ENCODE measurements around the gene NFX1.
A peak's percentile ranks its signal among the peaks of the same experiment; 100 is the strongest.

Gene NFX1

DNA sequence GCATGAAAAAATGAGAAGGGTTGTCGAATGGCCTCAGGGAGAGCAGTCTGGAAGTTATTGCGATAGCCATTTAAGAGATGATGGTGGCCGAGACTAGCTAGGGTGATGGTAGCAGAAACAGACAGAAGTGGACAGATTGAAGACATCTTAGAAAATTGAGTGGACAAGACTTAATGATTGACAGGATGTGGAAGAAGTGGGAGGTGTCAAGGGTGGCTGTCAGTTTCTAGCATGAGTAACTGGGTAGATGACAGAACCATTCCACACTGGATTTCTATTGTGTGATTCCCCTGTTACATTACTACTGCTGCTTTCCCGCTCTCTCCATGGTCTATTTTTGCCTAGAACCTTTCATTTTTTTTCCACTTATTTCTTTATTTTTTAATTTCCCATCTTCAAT is 12.8 kb upstream of the NFX1 start:
- Histone ChIP-seq H3K27ac (ENCODE audit: insufficient read depth in 1 of 2, low read depth in 1 of 2, low read length in 2 of 2, poor library complexity in 1 of 2, severe bottlenecking in 2 of 2) (no peak overlapping the region), H3K9me3 (ENCODE audit: control extremely low read depth in 1 of 5, control insufficient read depth in 4 of 5, insufficient read depth in 2 of 5, low read depth in 1 of 5, low read length in 4 of 5) (no peaks in the 10 kb centered on the region), H3K36me3 (ENCODE audit: control insufficient read depth in 4 of 4, insufficient read depth in 4 of 4, low read length in 3 of 4) (peaks cover 33 to 87% (median 56%) of the 10 kb centered on the region in 4 experiments), H3K27me3 (replicated peaks in 2 of 5; ENCODE audit: control insufficient read depth in 4 of 5, insufficient read depth in 5 of 5, low read length in 4 of 5) (no peaks in the 10 kb centered on the region), H3K4me1 (ENCODE audit: control extremely low read depth in 1 of 4, control insufficient read depth in 4 of 4, insufficient read depth in 4 of 4, low read length in 3 of 4) (no peaks in the 10 kb centered on the region), H3K4me3 (ENCODE audit: control insufficient read depth in 1 of 7, extremely low read depth in 1 of 7, insufficient read depth in 4 of 7, low read depth in 2 of 7, low read length in 6 of 7) (no peak overlapping the region)
- ChIA-PET POLR2A (no interaction called here), CTCF (no interaction called here)
- WGBS (ENCODE audit: insufficient coverage) = 98% methylated on average over 4 of the region's 4 CpGs
- DNase-seq = no peak

DNA sequence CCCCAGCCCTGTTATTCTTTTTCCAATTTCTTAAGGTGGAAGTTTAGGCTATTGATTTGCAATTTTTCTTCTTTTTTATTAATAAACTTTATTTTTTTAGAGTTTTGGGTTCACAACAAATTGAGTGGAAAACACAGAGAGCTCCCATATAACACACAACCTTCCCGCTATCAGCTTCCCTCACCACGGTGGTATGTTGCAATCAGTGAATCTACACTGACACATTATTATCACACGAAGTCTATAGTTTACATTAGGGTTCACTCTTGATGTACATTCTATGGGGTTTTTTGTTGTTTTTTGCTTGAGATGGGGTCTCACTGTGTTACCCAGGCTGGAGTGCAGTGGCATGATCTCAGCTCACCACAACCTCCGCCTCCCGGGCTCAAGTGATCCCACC is 4.8 kb upstream of the NFX1 start:
- POLR2A ChIA-PET = no interaction called here
- 25% methylated on average over 2 of the region's 5 CpGs for WGBS (ENCODE audit: insufficient coverage)
- Histone ChIP-seq H3K4me1 (ENCODE audit: control extremely low read depth in 1 of 4, control insufficient read depth in 4 of 4, insufficient read depth in 4 of 4, low read length in 3 of 4) (peaks cover 0 to 40% (median 30%) of the 10 kb centered on the region in 4 experiments), H3K36me3 (ENCODE audit: control insufficient read depth in 4 of 4, insufficient read depth in 4 of 4, low read length in 3 of 4) (peaks cover 5 to 31% (median 15%) of the 10 kb centered on the region in 4 experiments), H3K4me3 (ENCODE audit: control insufficient read depth in 1 of 7, extremely low read depth in 1 of 7, insufficient read depth in 4 of 7, low read depth in 2 of 7, low read length in 6 of 7) (no peak overlapping the region), H3K27me3 (replicated peaks in 2 of 5; ENCODE audit: control insufficient read depth in 4 of 5, insufficient read depth in 5 of 5, low read length in 4 of 5) (no peaks in the 10 kb centered on the region), H3K9me3 (ENCODE audit: control extremely low read depth in 1 of 5, control insufficient read depth in 4 of 5, insufficient read depth in 2 of 5, low read depth in 1 of 5, low read length in 4 of 5) (no peaks in the 10 kb centered on the region), H3K27ac (ENCODE audit: insufficient read depth in 1 of 2, low read depth in 1 of 2, low read length in 2 of 2, poor library complexity in 1 of 2, severe bottlenecking in 2 of 2) (peak overlapping the region in 1 of 2 experiments; percentile 34)
- no peak for DNase-seq
- CTCF ChIA-PET = interaction anchor here (0.8 to 5.2 kb wide), 6 partner anchors 12 to 212 kb away, joined by 3 to 39 read pairs (median 6); no protein-coding TSS in a partner anchor

DNA sequence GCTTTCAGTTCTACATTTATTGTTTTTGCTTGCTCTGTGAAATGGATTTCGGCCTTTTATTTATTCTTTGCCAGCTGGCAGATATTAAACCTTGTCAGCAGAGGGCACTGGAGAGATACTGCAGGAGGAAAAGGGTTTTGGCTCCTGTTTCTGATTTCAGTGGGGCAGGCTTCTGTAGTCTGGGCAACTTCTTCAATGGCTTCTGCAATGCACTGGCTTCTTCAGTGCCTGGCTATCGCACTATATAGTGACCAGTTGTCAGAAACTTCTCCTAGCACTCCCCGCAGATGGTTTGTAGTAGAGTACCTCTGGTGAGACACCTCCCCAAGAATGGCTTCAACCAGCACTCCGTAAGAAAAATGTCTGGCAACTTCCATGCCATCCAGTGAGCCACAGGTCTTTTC is 3.2 kb upstream of the NFX1 start:
- H3K9me3 ChIP-seq (ENCODE audit: control extremely low read depth in 1 of 5, control insufficient read depth in 4 of 5, insufficient read depth in 2 of 5, low read depth in 1 of 5, low read length in 4 of 5) = no peaks in the 10 kb centered on the region
- no peak overlapping the region for H3K4me3 ChIP-seq (ENCODE audit: control insufficient read depth in 1 of 7, extremely low read depth in 1 of 7, insufficient read depth in 4 of 7, low read depth in 2 of 7, low read length in 6 of 7)
- POLR2A ChIA-PET = interaction anchor here (0.7 to 1.4 kb wide), 3 partner anchors 11 to 34 kb away, joined by 3 to 5 read pairs (median 4); no protein-coding TSS in a partner anchor
- CTCF ChIA-PET = interaction anchor here (0.6 to 5.2 kb wide), 16 partner anchors 11 to 179 kb away, joined by 3 to 39 read pairs (median 4); no protein-coding TSS in a partner anchor
- no peaks in the 10 kb centered on the region for H3K27me3 ChIP-seq (replicated peaks in 2 of 5; ENCODE audit: control insufficient read depth in 4 of 5, insufficient read depth in 5 of 5, low read length in 4 of 5)
- no peak overlapping the region for H3K27ac ChIP-seq (ENCODE audit: insufficient read depth in 1 of 2, low read depth in 1 of 2, low read length in 2 of 2, poor library complexity in 1 of 2, severe bottlenecking in 2 of 2)
- DNase-seq = peak; percentile 73 to 90 (median 87)
- WGBS (ENCODE audit: insufficient coverage) = 68% methylated on average over 4 of the region's 4 CpGs
- peaks cover 3 to 19% (median 11%) of the 10 kb centered on the region in 4 experiments for H3K36me3 ChIP-seq (ENCODE audit: control insufficient read depth in 4 of 4, insufficient read depth in 4 of 4, low read length in 3 of 4)
- H3K4me1 ChIP-seq (ENCODE audit: control extremely low read depth in 1 of 4, control insufficient read depth in 4 of 4, insufficient read depth in 4 of 4, low read length in 3 of 4) = peaks cover 6 to 55% (median 40%) of the 10 kb centered on the region in 4 experiments

GRCh38 chr9:33288235-33288634 is 2.1 kb upstream of the NFX1 start:
- DNase-seq = no peak
- Histone ChIP-seq H3K27me3 (replicated peaks in 2 of 5; ENCODE audit: control insufficient read depth in 4 of 5, insufficient read depth in 5 of 5, low read length in 4 of 5) (no peaks in the 10 kb centered on the region), H3K9me3 (ENCODE audit: control extremely low read depth in 1 of 5, control insufficient read depth in 4 of 5, insufficient read depth in 2 of 5, low read depth in 1 of 5, low read length in 4 of 5) (no peaks in the 10 kb centered on the region), H3K36me3 (ENCODE audit: control insufficient read depth in 4 of 4, insufficient read depth in 4 of 4, low read length in 3 of 4) (peaks cover 3 to 19% (median 12%) of the 10 kb centered on the region in 4 experiments), H3K27ac (ENCODE audit: insufficient read depth in 1 of 2, low read depth in 1 of 2, low read length in 2 of 2, poor library complexity in 1 of 2, severe bottlenecking in 2 of 2) (peak overlapping the region; percentile 97 to 99), H3K4me1 (ENCODE audit: control extremely low read depth in 1 of 4, control insufficient read depth in 4 of 4, insufficient read depth in 4 of 4, low read length in 3 of 4) (peaks cover 6 to 59% (median 44%) of the 10 kb centered on the region in 4 experiments), H3K4me3 (ENCODE audit: control insufficient read depth in 1 of 7, extremely low read depth in 1 of 7, insufficient read depth in 4 of 7, low read depth in 2 of 7, low read length in 6 of 7) (no peak overlapping the region)
- no CpG with 5 or more reads among the region's 4 CpGs for WGBS (ENCODE audit: insufficient coverage)
- ChIA-PET POLR2A (no interaction called here), CTCF (interaction anchor here (0.9 to 5.2 kb wide), 9 partner anchors 9 to 178 kb away, joined by 3 to 39 read pairs (median 14); no protein-coding TSS in a partner anchor)

DNA sequence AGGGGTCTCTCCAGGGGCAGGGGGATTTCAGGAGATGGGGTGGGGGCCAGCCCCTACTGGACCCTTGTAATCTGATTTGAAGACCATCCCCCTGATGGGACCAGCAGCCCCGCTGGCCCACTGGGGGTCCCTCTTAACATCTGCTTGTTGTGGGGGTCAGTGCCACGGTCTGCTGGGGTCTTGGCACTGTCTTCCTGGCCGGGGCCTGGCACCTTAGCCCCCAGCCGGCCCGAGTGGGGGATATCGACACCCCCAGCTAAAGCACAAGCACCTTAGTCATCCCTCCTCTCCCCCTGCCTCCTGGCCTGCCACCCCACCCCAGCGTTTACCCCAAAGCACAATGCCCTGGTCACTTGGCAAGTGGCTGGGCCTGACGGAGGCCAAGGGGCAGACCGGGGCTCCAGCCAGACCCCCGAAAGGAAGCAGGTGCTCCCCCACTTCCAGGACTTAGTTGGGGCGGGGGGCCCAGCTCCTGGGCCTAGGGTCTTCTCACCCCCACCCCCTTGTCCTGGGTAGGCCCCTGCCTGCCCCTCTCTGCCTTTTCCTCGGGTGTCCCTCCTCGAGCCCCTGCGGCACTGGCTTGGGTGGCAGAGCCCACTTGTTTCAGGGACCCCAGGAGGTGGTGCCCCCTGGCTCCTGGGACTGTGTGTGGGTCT is 1.4 kb upstream of the NFX1 start:
- no peak for DNase-seq
- Histone ChIP-seq H3K27ac (ENCODE audit: insufficient read depth in 1 of 2, low read depth in 1 of 2, low read length in 2 of 2, poor library complexity in 1 of 2, severe bottlenecking in 2 of 2) (peak overlapping the region; percentile 97 to 99), H3K36me3 (ENCODE audit: control insufficient read depth in 4 of 4, insufficient read depth in 4 of 4, low read length in 3 of 4) (peaks cover 0 to 23% (median 11%) of the 10 kb centered on the region in 4 experiments), H3K4me1 (ENCODE audit: control extremely low read depth in 1 of 4, control insufficient read depth in 4 of 4, insufficient read depth in 4 of 4, low read length in 3 of 4) (peaks cover 6 to 59% (median 44%) of the 10 kb centered on the region in 4 experiments), H3K27me3 (replicated peaks in 2 of 5; ENCODE audit: control insufficient read depth in 4 of 5, insufficient read depth in 5 of 5, low read length in 4 of 5) (no peaks in the 10 kb centered on the region), H3K9me3 (ENCODE audit: control extremely low read depth in 1 of 5, control insufficient read depth in 4 of 5, insufficient read depth in 2 of 5, low read depth in 1 of 5, low read length in 4 of 5) (no peaks in the 10 kb centered on the region), H3K4me3 (ENCODE audit: control insufficient read depth in 1 of 7, extremely low read depth in 1 of 7, insufficient read depth in 4 of 7, low read depth in 2 of 7, low read length in 6 of 7) (peak overlapping the region in 2 of 7 experiments; percentile 19 to 95)
- POLR2A ChIA-PET = no interaction called here
- WGBS (ENCODE audit: insufficient coverage) = 68% methylated on average over 7 of the region's 14 CpGs
- CTCF ChIA-PET = interaction anchor here (0.9 to 2.5 kb wide), 6 partner anchors 10 to 29 kb away, joined by 3 to 14 read pairs (median 4); no protein-coding TSS in a partner anchor

GRCh38 chr9:33289496-33289895 is 820 bp upstream of the NFX1 start:
- CTCF ChIA-PET = interaction anchor here (0.7 to 1.8 kb wide), 5 partner anchors 14 to 29 kb away, joined by 3 to 6 read pairs (median 4); partner anchors contain the start of genes BAG1 and CHMP5
- POLR2A ChIA-PET = interaction anchor here (1.0 to 1.3 kb wide), 2 partner anchors 13 to 14 kb away, joined by 3 to 5 read pairs; no protein-coding TSS in a partner anchor
- peaks cover 3 to 29% (median 14%) of the 10 kb centered on the region in 4 experiments for H3K36me3 ChIP-seq (ENCODE audit: control insufficient read depth in 4 of 4, insufficient read depth in 4 of 4, low read length in 3 of 4)
- H3K4me1 ChIP-seq (ENCODE audit: control extremely low read depth in 1 of 4, control insufficient read depth in 4 of 4, insufficient read depth in 4 of 4, low read length in 3 of 4) = peaks cover 6 to 59% (median 44%) of the 10 kb centered on the region in 4 experiments
- 11% methylated on average over 3 of the region's 12 CpGs for WGBS (ENCODE audit: insufficient coverage)
- no peaks in the 10 kb centered on the region for H3K27me3 ChIP-seq (replicated peaks in 2 of 5; ENCODE audit: control insufficient read depth in 4 of 5, insufficient read depth in 5 of 5, low read length in 4 of 5)
- peak overlapping the region; percentile 97 to 99 for H3K27ac ChIP-seq (ENCODE audit: insufficient read depth in 1 of 2, low read depth in 1 of 2, low read length in 2 of 2, poor library complexity in 1 of 2, severe bottlenecking in 2 of 2)
- no peaks in the 10 kb centered on the region for H3K9me3 ChIP-seq (ENCODE audit: control extremely low read depth in 1 of 5, control insufficient read depth in 4 of 5, insufficient read depth in 2 of 5, low read depth in 1 of 5, low read length in 4 of 5)
- DNase-seq = peak in 1 of 3 donors; percentile 28
- peak overlapping the region in 6 of 7 experiments; percentile 27 to 95 (median 45) for H3K4me3 ChIP-seq (ENCODE audit: control insufficient read depth in 1 of 7, extremely low read depth in 1 of 7, insufficient read depth in 4 of 7, low read depth in 2 of 7, low read length in 6 of 7)

GRCh38 chr9:33289936-33290246 is 425 bp upstream of the NFX1 start:
- Histone ChIP-seq H3K27me3 (replicated peaks in 2 of 5; ENCODE audit: control insufficient read depth in 4 of 5, insufficient read depth in 5 of 5, low read length in 4 of 5) (no peaks in the 10 kb centered on the region), H3K9me3 (ENCODE audit: control extremely low read depth in 1 of 5, control insufficient read depth in 4 of 5, insufficient read depth in 2 of 5, low read depth in 1 of 5, low read length in 4 of 5) (no peaks in the 10 kb centered on the region), H3K4me3 (ENCODE audit: control insufficient read depth in 1 of 7, extremely low read depth in 1 of 7, insufficient read depth in 4 of 7, low read depth in 2 of 7, low read length in 6 of 7) (peak overlapping the region in 6 of 7 experiments; percentile 33 to 95 (median 81)), H3K36me3 (ENCODE audit: control insufficient read depth in 4 of 4, insufficient read depth in 4 of 4, low read length in 3 of 4) (peaks cover 5 to 32% (median 17%) of the 10 kb centered on the region in 4 experiments), H3K4me1 (ENCODE audit: control extremely low read depth in 1 of 4, control insufficient read depth in 4 of 4, insufficient read depth in 4 of 4, low read length in 3 of 4) (peaks cover 6 to 59% (median 45%) of the 10 kb centered on the region in 4 experiments), H3K27ac (ENCODE audit: insufficient read depth in 1 of 2, low read depth in 1 of 2, low read length in 2 of 2, poor library complexity in 1 of 2, severe bottlenecking in 2 of 2) (peak overlapping the region; percentile 97 to 99)
- POLR2A ChIA-PET = interaction anchor here (0.6 to 1.3 kb wide), 5 partner anchors 13 to 41 kb away, joined by 3 to 5 read pairs (median 3); partner anchors contain the start of gene BAG1
- DNase-seq = no peak
- 0% methylated on average over 12 of the region's 14 CpGs for WGBS (ENCODE audit: insufficient coverage)
- CTCF ChIA-PET = interaction anchor here (0.6 to 1.8 kb wide), 8 partner anchors 9 to 184 kb away, joined by 3 to 6 read pairs (median 4); partner anchors contain the start of genes BAG1 and CHMP5

Data from common myeloid progenitor, CD34-positive (primary cell).